HG03460 (cell line): ENCODE measurements around the gene CYP21A2.

Experiments
- ATAC-seq: cut with Tn5 transposase; IDR thresholded peaks from one replicate; pipeline ENCODE4 v1.9.1; 2021; ENCODE audit not compliant: unreplicated experiment

The CYP21A2 gene

DNA sequence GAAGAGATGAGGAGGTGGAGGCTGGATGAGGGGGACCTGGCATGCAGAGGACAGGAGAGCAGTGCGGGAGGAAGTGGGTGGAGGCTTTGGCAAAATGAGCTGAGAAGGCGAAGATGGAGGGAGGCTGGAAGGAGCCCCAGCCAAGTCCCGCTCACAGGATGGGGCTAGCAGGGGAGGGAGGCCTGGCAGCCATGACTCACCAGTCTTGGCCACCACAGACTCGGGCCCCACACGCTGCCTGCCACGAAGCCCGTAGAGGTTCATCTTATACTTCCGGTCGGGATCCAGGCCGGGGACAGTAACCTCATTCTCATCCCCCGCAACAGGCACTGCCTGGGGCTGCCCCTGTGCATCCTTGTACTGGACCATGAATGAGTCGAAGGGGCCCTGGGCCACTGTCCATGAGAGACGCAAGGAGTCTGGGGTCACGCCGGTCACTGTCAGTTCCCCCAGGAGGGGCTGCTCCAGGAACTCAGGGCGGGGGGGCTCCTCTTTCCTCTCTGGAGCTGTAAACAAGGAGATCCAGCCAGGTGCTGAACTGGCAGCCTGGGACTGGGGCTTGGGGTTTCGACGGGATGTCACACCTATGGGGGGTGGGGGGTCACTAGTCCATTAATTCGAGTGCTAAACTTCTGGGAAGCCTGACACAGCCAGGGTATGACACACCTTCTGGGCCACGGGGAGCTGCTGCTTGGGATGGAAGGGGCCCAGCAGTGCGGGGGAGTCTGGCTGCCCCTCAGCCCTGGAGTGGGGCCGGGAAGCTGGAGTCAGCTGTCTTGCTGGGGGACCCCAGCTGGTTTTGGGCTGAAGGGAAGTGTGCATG lies 43.2 kb downstream of the CYP21A2 start:
- no peak for ATAC-seq

DNA sequence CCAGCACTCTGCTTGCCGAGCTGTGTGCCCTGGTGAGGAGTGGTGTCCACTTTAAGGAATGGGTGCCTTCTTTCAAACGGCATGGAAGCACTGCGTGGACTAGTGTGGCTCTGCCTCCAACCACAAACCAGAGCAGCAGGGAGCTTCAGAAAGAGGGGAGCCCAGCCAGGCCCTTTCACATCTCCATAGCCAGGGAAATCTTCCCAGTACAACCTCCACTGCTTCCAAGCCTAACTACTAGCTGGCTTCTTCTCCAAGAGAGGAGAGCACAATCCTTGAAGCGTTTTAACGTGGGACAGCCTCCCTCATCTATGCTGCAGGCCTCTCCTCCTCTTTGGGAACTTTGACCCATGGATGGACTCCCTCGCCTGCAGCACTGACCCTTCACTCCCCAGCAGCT lies 44.3 kb downstream of the CYP21A2 start:
- no peak for ATAC-seq

DNA sequence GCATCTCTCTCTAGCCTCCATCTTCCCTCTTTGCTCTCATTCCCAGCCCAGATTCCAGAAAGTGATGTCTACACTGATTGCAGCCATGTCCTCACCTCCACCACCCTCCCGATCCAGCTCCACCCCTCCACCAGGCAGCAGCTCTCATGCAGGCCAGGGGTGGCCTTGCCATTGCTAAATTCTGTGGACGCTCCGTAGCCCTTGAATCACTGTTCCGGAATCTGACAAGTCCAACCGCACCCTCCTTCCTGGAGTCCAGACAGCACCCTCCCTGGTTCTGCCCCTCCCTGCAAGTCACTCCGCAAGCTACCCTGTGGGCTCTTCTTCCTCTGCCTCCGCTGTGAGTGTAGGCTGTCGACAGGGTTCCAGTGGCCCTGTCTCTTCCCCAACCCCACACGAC lies 44.7 kb downstream of the CYP21A2 start:
- no peak for ATAC-seq

DNA sequence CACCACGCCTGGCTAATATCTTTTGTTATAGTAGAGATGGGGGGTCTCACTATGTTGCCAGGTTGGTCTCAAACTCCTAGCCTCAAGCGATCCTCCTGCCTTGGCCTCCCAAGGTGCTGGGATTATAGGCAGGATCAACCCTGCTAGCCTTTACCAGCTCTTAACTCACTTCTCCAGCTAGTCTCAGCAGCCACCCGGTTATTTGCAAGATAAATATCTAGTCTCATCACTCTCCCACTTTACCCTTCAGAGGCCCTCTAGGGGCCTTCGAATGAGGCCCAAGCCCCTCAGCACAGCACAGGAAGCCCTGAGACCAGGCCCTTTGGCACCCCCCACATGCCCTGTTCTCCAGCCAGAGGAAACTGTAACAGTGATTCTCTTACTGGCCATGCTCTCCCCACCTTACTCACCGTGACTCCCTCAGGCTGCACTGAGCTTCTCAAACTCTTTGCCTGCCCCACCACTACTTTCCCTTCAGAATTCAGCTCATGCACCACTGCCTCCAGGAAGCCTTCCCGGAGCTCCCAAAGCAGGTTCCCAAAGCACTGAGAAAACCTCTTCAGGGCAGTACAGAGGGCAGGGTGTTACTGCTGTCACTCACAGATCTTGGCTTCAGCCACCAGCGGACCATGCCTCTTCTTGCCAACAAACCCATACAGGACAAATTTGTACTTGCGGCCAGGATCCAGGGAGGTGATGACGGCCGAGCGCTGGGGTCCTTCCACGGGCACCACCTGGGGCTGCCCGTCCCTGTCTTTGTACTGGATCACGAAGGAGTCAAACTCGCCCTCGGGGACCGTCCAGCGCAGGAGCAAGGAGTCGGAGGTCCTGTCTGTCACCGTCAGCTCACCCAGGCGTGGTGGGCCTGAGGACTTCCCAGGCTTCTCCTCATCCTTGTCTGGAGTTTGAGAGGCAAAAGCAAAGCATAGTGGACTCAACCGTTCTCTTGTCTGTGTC lies 45.9 kb downstream of the CYP21A2 start:
- ATAC-seq, result no peak

DNA sequence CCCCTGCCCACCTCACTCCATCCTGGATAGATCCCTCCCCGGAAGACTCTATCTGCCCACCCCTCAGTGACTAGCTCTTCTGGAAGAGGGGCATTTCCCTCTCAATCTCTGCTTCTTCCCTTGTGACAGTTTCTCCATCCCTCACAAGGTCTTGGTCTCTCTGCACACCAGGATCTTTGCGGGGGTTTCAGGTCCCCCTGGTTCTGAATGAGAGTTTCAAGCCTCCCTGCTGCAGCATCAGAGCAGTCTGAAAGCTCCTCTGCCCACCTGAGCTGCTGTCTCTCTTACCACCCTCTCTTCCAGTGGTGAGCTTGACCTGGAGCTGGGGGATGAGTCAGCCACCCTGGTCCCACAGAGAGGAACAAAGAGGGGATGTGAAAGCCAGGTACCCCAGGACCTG lies 46.6 kb downstream of the CYP21A2 start:
- ATAC-seq, result no peak

DNA sequence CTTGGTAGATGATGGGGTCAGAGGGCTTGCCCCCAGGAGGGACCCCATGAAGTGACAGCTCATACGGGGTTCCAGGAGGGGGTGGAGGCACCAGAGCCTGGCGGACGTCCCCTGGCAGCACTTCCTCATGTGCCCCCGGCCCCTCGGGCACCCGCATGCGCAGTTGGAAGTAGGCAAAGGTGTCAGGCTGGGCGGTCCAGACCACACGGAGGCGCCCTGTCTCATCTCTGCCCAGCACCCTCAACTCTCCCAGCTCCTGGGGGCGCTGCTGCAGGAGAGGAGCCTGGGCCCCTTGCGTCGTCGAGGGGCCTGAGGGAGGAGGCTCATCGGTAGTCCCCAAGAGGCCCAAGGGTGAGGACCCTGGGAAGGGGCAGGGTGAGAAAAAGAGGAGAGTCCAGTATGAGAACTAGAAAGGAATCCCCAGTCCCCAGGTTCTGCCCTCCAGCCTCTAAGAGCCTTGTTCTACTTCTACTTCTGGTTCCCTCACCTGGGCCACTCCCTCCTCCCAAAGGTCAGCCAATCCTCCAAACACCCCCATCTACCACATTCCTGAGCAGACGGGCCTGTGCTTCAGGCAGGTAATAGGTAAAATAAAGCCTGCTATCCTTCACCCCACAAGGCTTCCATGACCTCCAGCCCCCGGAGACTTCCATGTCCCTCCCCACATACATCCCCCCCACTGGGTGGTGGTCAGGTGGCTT lies 47.7 kb downstream of the CYP21A2 start:
- no peak for ATAC-seq

DNA sequence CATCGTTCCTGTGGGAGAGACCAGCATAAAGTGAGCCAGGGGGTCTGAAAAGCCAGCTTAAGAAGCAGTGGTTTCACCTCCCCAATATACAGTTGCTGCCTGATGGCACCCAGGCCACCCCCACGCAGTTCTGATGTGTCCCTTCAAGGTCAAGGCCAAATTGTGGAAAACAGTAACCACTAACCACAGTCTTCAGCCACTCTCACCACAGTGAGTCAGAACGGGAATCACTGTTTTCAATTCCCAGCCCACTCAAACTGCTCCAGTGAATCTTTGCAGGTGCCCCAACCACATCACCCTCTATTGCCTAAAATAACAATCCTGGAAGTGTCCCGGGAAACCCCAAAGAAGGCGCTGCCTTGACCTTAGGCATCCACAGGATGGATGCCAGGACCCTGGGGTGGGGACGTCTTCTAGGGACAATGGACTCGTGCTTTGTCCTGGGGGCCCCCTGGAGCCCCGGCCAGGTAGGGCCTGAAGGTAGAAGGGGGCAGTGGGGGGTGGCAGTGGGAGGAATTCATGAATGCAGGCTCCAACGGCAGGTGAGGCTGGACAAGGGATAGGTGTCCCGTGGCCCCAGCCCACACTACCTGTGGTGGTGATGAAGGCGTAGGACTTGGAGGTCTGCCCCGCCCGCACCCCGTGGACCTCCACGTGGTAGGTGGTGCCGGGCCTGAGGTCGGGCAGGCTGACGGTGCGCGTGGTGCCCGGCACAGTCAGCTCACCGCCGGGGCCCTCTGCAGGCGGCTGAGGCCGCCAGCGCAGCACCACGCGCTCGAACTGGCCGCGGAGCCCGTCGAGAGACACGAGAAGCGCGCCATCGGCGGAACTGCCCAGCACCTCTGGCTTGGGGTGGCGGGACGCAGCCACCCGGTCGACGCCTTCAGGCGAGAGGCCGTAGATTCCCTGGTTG lies 48.7 kb downstream of the CYP21A2 start:
- ATAC-seq, result no peak

DNA sequence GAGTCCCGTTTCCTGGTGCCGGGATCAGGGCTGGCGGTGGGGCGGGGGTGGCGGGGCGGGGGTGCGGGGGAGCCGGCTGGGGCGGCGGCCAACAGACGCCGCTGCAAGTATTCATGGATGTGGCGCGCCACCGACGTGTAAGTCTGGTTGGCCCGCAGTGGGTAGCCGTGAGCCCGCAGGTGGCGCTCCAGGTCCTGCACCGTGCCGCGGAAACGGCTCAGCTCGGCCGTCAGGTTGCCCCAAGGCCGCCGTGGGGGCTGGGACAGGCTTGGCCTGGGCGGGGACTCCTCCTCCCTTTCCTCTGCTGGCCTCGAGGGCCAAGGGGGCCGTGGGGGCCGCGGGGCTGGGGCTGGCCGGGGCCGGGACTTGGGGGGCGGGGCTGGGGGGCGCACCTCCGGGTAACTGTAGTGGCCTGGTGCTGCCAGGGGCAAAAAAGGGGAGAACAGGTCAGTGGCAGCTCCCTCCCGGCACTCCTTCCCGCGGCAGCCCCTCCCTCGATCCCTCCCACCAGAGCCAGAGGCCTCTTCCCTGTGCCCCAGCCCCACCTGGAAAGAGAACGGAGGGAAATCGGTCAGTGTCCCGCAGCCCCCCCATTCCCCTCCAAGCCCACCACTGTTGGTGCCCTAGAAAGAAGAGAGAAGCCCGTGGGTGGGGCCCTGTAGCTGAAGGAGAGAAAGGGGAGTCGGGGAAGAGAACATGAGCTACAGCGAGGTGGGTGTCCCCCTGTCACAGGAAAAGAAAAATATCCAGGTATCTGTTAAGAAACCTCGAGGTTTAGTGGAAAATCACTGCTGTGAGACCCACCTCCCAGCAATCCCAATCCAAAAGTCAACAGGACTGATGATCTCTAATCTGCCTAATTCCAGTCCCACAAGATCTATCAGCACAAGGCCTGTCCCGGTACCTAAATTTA lies 49.6 kb downstream of the CYP21A2 start:
- ATAC-seq, result no peak

DNA sequence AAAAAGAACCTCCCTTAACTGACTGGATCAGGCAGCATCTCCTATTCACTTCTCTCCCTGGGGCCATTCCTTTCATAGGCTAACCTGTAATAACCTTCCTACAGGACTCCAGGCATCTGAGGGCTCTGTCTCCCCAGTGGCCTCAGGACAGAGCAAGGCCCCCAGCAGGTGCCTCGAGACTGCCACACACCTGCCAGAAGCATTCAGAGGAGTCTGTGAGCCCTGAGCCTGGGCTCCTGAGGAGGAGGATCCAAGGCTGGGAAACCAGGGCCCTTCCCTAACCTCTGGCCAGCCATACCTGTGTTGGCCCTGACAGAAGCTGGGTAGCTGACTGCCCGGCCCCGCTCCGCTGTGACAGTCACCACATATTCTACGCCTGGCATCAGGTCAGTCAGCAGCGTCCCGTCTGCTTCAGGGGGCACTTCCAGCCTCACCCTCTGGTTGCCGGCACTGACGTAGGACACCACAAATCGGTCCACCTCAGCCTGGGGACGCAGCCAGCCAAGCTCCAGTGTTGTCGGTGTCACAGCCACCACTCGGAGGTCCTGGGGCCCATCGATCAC lies 50.4 kb downstream of the CYP21A2 start:
- no peak for ATAC-seq

DNA sequence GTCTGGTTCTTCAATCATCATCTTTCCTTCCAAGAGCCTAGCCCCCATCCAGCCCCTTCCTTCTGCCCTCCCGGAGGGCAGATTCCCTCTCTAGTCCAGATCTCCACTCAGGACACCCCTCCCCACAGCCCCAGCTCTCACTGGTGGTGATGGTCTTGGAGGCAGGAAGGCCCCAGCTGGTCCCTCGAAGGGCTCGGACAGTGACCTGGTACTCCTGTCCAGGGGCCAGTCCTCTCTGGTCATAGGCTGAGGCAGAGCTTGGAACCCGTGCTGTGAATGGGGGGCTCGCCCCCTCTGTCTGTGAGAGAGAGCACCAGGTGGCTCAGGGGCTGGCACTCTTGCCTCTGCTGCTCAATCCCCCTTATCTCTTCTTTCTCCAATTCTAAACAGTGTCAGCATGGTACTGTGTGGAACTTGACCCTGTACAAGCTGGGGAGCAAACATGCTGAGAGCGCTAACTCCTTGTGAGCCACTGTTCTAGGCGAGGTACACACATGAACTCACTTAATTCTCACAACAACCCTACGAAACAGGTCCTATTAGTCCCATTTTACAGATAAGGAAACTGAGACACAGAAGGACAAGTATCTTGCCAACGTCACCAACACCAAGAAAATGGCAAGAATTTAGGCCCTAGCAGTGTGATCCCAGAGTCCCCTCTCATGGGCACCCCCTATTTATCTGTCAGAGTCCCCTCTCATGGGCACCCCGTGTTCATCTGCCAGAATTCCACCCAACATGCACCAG lies 51.0 kb downstream of the CYP21A2 start:
- ATAC-seq, result no peak
